ENCODE data around the gene CSNK1E.
A peak's percentile ranks its signal among the peaks of the same experiment; 100 is the strongest.

CSNK1E gene

GRCh38 chr22:38240734-38241252, 76.4 kb downstream of the CSNK1E start:
- peak; percentile 87 for DNase-seq (ENCODE audit: low read depth)

More at GRCh38 chr22:38240734-38241252, 76.4 kb downstream of the CSNK1E start:
- no peak for TF ChIP-seq CTCF (conservative IDR thresholded peaks at IDR 0.05; ENCODE audit: low read depth, low read length)
- no peak overlapping the region for H3K4me3 ChIP-seq (ENCODE audit: low read depth, low read length)
